Smooth muscle cell (in vitro differentiated cells): ENCODE data around the gene ILF2. TPM values are rescaled to one million over a fixed set of nuclear protein-coding genes. Genes with fewer than 3 reads are reported as not detected.

Experiments
- DNase-seq: peaks from one replicate; lab custom pipeline; 2025; ENCODE audit not compliant: unreplicated experiment; lab: John Stamatoyannopoulos, UW
- H2AFZ ChIP-seq: fragments of 200-600 bp; sonication (generic); 2 replicates; pipeline ENCODE4 v1.6.0; 2016; ENCODE audit warnings: antibody characterized with exemption, low read depth, mild to moderate bottlenecking
- H3F3A ChIP-seq: fragments of 200-600 bp; sonication (generic); 2 replicates; pipeline ENCODE4 v1.6.0; 2017; ENCODE audit warnings: antibody characterized with exemption, low read depth
- H3K27ac ChIP-seq: fragments of 200-600 bp; sonication (generic); 2 replicates; pipeline ENCODE4 v1.5.1; 2016; ENCODE audit warnings: low read depth, mild to moderate bottlenecking
- H3K27me3 ChIP-seq: fragments of 200-600 bp; sonication (generic); 2 replicates; pipeline ENCODE4 v1.6.1; 2016; ENCODE audit warnings: low read depth, mild to moderate bottlenecking
- H3K36me3 ChIP-seq: fragments of 200-600 bp; sonication (generic); 2 replicates; pipeline ENCODE4 v1.5.1; 2016; ENCODE audit warnings: low read depth
- H3K4me1 ChIP-seq: fragments of 200-600 bp; sonication (generic); 2 replicates; pipeline ENCODE4 v1.5.1; 2016; ENCODE audit warnings: low read depth
- H3K4me2 ChIP-seq: fragments of 200-600 bp; sonication (generic); 2 replicates; pipeline ENCODE4 v1.6.0; 2016; ENCODE audit warnings: mild to moderate bottlenecking
- H3K4me3 ChIP-seq: fragments of 200-600 bp; sonication (generic); 2 replicates; pipeline ENCODE4 v1.5.1; 2016; ENCODE audit warnings: mild to moderate bottlenecking
- H3K79me2 ChIP-seq: fragments of 200-600 bp; sonication (generic); 2 replicates; pipeline ENCODE4 v1.6.0; 2016; ENCODE audit warnings: low read depth, mild to moderate bottlenecking
- H3K9ac ChIP-seq: fragments of 200-600 bp; sonication (generic); 2 replicates; pipeline ENCODE4 v1.6.0; 2016; ENCODE audit warnings: low read depth
- H3K9me3 ChIP-seq: fragments of 200-600 bp; sonication (generic); replicated peaks from 2 replicates; pipeline ENCODE4 v1.5.1; 2016; ENCODE audit warnings: low read depth
- H4K20me1 ChIP-seq: fragments of 200-600 bp; sonication (generic); 2 replicates; pipeline ENCODE4 v1.6.0; 2016; ENCODE audit warnings: low read depth
- whole genome bisulfite sequencing: methylation state at CpG from one replicate; pipeline ENCODE4 v1.1.7; 2016; ENCODE audit warnings: low lambda C conversion rate; 5-methylcytosine and 5-hydroxymethylcytosine counted together
- polyA plus RNA-seq: library from polyadenylated mRNA; unstranded; fragments of >200 nt; fragmentation: Nextera tagmentation; extraction: Ambion mirVana; gene quantifications from 2 replicates; pipeline ENCODE4 v1.2.1, GENCODE V29; 2016
- total RNA-seq: library from RNA; depleted of rRNA; stranded (reverse); fragments of >200 nt; gene quantifications from 2 replicates; pipeline ENCODE4 v1.2.3, GENCODE V29; 2014
- TF ChIP-seq, protein P1 (sequence below): fragments of 200-600 bp; sonication (generic); IDR thresholded peaks from 2 replicates; pipeline ENCODE4 v1.5.1; 2017; ENCODE audit warnings: borderline replicate concordance, mild to moderate bottlenecking, antibody characterized with exemption; ENCODE audit not compliant: insufficient read depth, poor library complexity, severe bottlenecking

Gene ILF2
- total and polyA plus RNA-seq, 2 experiments from 2014 or later, result 201 to 241 TPM

- H3K79me2 ChIP-seq, result peaks cover 19% of the 10 kb centered on the region
- no peak overlapping the region for H3K27ac ChIP-seq
- no peak overlapping the region for H2AFZ ChIP-seq
- 95% methylated on average over 7 of the region's 7 CpGs for WGBS
- H3K4me3 ChIP-seq, result no peak overlapping the region
- no peaks in the 10 kb centered on the region for H3K36me3 ChIP-seq
- no peak overlapping the region for H3K9ac ChIP-seq
- H3K27me3 ChIP-seq, result no peaks in the 10 kb centered on the region
- peaks cover 23% of the 10 kb centered on the region for H3K4me1 ChIP-seq
- no peaks in the 10 kb centered on the region for H3K9me3 ChIP-seq
- no peaks in the 10 kb centered on the region for H3F3A ChIP-seq
- H4K20me1 ChIP-seq, result peaks cover 11% of the 10 kb centered on the region
- TF ChIP-seq, protein P1, sequence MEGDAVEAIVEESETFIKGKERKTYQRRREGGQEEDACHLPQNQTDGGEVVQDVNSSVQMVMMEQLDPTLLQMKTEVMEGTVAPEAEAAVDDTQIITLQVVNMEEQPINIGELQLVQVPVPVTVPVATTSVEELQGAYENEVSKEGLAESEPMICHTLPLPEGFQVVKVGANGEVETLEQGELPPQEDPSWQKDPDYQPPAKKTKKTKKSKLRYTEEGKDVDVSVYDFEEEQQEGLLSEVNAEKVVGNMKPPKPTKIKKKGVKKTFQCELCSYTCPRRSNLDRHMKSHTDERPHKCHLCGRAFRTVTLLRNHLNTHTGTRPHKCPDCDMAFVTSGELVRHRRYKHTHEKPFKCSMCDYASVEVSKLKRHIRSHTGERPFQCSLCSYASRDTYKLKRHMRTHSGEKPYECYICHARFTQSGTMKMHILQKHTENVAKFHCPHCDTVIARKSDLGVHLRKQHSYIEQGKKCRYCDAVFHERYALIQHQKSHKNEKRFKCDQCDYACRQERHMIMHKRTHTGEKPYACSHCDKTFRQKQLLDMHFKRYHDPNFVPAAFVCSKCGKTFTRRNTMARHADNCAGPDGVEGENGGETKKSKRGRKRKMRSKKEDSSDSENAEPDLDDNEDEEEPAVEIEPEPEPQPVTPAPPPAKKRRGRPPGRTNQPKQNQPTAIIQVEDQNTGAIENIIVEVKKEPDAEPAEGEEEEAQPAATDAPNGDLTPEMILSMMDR, result no peak
- no peak for DNase-seq
- H3K4me2 ChIP-seq, result no peak overlapping the region
Measured at GRCh38 chr1:153630384-153630783, 40.4 kb downstream of the ILF2 start.

DNA sequence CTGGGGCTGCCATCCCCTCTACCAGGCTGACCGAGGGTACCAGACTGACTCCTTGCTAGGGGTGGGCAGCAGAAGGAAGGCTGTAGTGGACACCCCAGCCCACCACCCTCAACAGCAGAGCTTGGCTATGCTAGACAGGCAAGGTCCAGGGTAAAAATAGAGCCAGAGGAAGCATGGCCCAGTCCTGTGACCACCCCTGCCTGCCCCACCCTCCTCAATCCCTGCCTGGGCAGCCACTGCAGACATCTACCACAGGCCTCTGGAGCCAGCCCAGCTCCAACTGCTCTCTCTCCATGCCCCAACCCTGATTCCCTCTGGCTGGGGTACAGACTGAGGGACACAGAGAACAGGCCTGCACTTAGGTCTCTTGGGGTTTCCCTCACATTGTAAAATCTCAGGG lies 40.8 kb downstream of the ILF2 start:
- Histone ChIP-seq H3K79me2 (peaks cover 15% of the 10 kb centered on the region), H3K9me3 (no peaks in the 10 kb centered on the region), H3K4me2 (peak overlapping the region; percentile 13), H3K27ac (peak overlapping the region; percentile 24), H4K20me1 (peaks cover 7% of the 10 kb centered on the region), H3K9ac (no peak overlapping the region), H3K36me3 (no peaks in the 10 kb centered on the region), H2AFZ (no peak overlapping the region), H3K27me3 (no peaks in the 10 kb centered on the region), H3K4me1 (peaks cover 18% of the 10 kb centered on the region), H3F3A (no peaks in the 10 kb centered on the region), H3K4me3 (no peak overlapping the region)
- TF ChIP-seq, protein P1, result no peak
- DNase-seq, result no peak
- WGBS, result 50% methylated on average over 1 of the region's 1 CpG

GRCh38 chr1:153629343-153629665 lies 41.5 kb downstream of the ILF2 start:
- WGBS, result 96% methylated on average over 5 of the region's 5 CpGs
- no peaks in the 10 kb centered on the region for H4K20me1 ChIP-seq

More at GRCh38 chr1:153629343-153629665, 41.5 kb downstream of the ILF2 start:
- Histone ChIP-seq H3K9ac (no peak overlapping the region), H3K27me3 (no peaks in the 10 kb centered on the region), H3F3A (no peaks in the 10 kb centered on the region), H3K4me2 (peak overlapping the region; percentile 13), H2AFZ (no peak overlapping the region), H3K79me2 (peaks cover 8% of the 10 kb centered on the region), H3K4me3 (no peak overlapping the region), H3K4me1 (peaks cover 17% of the 10 kb centered on the region), H3K27ac (peak overlapping the region; percentile 24), H3K36me3 (no peaks in the 10 kb centered on the region), H3K9me3 (no peaks in the 10 kb centered on the region)
- TF ChIP-seq, protein P1, result no peak
- DNase-seq, result no peak
